Right ventricle myocardium inferior (tissue), 1 donor: ENCODE data around the gene ARL15. TPM values are rescaled to one million over a fixed set of nuclear protein-coding genes. Genes with fewer than 3 reads are reported as not detected.
A peak's percentile ranks its signal among the peaks of the same experiment; 100 is the strongest.
"Not testable (repeated sequence)": the region's sequence is repeated elsewhere in the genome, so short reads cannot be mapped to it uniquely, and the experiment has no call there.

ENCODE experiments used
- ATAC-seq: fragments of 200-7000 bp; cut with Tn5 transposase; one replicate; pipeline ENCODE4 v1.9.1; 2020; ENCODE audit warnings: mild to moderate bottlenecking, moderate library complexity
- DNase-seq: peaks from one replicate; pipeline ENCODE4 v3.0.0; 2021; ENCODE audit errors: missing footprints
- intact Hi-C: fragments of 100-400 bp; cut with DNase I; formaldehyde crosslinking; loops from one replicate; pipeline ENCODE4 v1.11.0; 2022
- total RNA-seq: library from RNA; stranded (reverse); fragmentation: NEBNext Ultra II Directional; extraction: Animal tissue kit (Norgen Biotek cat#: 25700); gene quantifications from one replicate; pipeline ENCODE4 v1.2.1, GENCODE V29; 2021
- donor health status: DM: no; HTN: yes; CAD: no; lungs with severe emphysema.

ARL15 gene
- total RNA-seq, 1 donor from 2014 or later, result 23.7 TPM

DNA sequence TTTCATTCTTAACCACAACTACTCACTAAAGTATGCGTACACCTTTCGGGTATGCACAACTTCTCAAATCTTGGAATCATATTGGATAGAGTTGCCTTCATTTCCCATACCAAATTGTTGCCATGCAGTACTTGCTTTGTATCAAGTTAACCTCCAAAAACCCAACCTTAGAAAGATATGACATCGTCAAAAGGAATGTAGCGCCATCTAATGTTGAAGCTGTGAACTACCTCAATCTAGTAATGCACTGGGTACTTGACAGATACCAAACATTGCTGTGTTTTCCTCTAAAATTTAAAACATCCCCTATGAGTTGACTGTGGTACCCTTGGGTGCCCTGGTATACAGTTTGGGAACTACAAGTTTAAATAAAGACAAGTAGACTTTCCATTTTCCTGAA is 318.4 kb downstream of the ARL15 start:
- DNase-seq (no peak), ATAC-seq (no peak)
- intact Hi-C loops, result loop anchor here (5.0 to 10.0 kb wide), 2 partner anchors 223 to 515 kb away; no protein-coding TSS in a partner anchor

DNA sequence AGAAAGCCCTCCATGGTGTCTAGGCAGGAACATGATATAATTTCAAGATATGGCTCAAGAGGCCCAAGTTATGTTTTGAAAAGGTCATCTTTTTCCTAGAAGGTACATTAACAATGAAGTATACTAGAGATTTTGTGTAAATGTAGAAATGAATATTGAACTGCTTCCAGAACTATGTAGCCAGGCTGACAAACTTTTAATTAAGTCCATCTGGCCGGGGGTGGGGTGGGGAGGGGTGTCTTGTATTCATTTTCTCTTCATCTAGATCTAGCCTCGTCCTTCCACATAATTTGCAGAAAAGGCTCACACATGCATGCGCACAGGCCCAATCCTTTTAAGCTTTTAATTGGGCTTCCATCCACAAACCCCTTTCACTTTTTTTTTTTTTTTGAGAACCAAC is 323.3 kb downstream of the ARL15 start:
- DNase-seq, result no peak
- ATAC-seq, result no peak
- intact Hi-C loops, result no loop called here

DNA sequence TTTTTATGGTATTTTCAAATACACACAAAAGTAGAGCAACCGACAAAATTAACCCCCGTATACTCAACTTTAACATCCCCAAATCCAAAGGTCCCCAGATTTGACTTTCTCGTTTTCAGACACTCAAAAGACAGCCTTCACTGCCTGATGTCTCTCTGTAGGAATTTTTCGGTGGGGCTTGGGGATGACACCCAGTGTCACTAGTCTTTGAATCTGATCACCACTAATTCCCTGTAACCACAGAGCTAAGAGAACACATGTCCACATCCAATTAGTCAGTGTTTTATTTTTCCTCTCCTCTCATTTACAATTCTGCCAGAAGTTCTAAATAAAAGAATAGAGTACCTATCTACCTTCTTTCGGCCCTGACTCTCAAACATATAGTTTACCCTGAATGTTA is 324.6 kb downstream of the ARL15 start:
- DNase-seq (no peak), ATAC-seq (no peak)
- intact Hi-C loops, result no loop called here

GRCh38 chr5:53984971-53985370 is 325.4 kb downstream of the ARL15 start:
- intact Hi-C loops, result no loop called here
- ATAC-seq (no peak), DNase-seq (no peak)

- DNase-seq (no peak), ATAC-seq (no peak)
- intact Hi-C loops, result no loop called here
Measured at GRCh38 chr5:53983568-53984460, 326.6 kb downstream of the ARL15 start.

DNA sequence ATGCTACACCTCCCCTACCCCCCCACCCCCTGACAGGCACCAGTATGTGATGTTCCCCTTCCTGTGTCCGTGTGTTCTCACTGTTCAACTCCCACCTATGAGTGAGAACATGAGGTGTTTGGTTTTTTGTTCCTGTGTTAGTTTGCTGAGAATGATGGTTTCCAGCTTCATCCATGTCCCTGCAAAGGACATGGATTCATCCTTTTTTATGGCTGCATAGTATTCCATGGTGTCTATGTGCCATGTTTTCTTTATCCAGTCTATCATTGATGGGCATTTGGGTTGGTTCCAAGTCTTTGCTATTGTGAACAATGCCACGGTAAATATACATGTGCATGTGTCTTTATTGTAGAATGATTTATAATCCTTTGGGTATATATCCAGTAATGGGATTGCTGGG is 328.1 kb downstream of the ARL15 start:
- intact Hi-C loops, ATAC-seq: not testable (repeated sequence)

DNA sequence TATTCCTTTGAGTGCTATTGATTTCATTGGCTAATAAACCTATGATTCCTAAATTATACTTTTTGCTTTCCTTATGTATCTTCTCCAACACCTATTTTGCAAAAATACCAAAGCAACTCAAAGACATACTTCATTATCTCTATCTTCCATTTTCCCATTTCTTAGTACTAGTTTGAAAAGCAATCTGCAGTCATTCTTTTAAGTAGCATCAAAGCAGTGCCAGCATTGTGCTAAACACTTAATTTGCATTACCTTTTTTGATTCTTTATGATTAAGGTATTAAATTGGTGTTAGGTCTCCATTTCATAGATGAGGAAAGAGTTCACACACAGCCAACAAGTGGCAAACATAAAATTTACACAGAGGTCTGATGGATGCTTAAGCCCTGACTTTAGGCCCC is 330.3 kb downstream of the ARL15 start:
- DNase-seq (no peak), ATAC-seq (no peak)
- intact Hi-C loops, result no loop called here

More for the DNA sequence above, 328.1 kb downstream of the ARL15 start:
- DNase-seq, result not testable (repeated sequence)

DNA sequence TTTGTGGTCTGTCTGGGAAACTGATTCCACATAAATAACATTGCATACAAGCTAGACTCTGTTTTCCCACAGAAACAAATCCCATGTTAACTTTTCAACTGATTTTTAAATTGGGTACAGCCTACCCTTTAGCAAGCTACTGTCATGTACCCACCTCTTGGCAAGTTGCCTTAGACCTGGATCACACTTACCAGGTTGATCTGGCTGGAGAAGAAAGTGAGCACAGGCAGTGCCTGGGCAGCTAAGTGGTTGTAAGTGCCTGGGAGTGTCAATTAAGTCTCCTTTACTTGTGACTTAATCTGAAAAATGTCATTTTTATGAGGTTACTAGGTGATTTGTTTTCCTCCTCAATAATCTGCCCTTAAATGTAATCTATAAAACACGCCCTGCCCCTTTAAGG is 336.4 kb downstream of the ARL15 start:
- ATAC-seq (no peak), DNase-seq (no peak)
- intact Hi-C loops, result no loop called here

DNA sequence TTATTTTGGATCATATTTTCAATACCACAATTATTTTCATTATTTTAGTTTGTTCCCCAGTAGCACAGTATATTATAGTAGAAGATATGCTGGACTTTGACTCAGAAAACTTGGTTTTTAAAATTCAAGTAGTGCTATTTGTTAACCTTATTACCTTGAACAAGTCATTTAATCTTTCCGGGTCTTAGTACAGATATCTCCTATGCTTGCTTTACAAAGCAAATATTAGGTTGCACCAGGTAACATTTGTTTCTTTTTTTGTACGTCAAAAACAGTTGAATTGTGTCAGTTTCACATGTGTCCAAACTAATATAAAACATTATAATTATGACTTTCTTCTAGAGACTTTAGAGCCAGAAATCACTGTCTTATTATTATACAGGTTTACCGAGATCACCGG is 338.1 kb downstream of the ARL15 start:
- intact Hi-C loops, result no loop called here
- DNase-seq, result no peak
- no peak for ATAC-seq

DNA sequence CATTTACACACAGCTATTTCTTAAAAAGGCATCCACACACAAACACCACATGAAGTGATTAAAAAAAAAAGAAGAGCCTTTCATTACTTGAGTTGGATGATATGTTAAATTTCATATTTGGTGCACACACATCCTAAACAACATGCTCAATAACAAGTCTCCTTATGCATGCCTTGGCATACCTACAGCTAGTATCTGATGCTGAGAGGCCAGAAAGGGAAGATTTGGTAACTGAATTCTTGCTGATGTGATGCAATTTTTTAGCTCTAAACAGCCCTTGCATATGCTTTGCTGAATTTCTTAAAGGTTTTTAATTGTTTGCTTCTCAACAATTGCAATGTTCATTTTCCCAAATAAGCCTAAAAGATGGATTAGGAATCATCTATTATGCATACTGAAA is 338.8 kb downstream of the ARL15 start:
- DNase-seq (no peak), ATAC-seq (no peak)
- intact Hi-C loops, result no loop called here

GRCh38 chr5:53971131-53971530 is 339.2 kb downstream of the ARL15 start:
- DNase-seq (no peak), ATAC-seq (peak; percentile 89)
- intact Hi-C loops, result no loop called here

- intact Hi-C loops, result no loop called here
- no peak for ATAC-seq
Measured at GRCh38 chr5:53970475-53970874, 339.9 kb downstream of the ARL15 start.

GRCh38 chr5:53969176-53969730 is 341.1 kb downstream of the ARL15 start:
- DNase-seq (no peak), ATAC-seq (no peak)
- intact Hi-C loops, result no loop called here

More at GRCh38 chr5:53970475-53970874, 339.9 kb downstream of the ARL15 start:
- DNase-seq, result no peak

- ATAC-seq (peak; percentile 85), DNase-seq (no peak)
- intact Hi-C loops, result no loop called here
Measured at GRCh38 chr5:53965459-53965858, 344.9 kb downstream of the ARL15 start.

GRCh38 chr5:53963958-53964357 is 346.4 kb downstream of the ARL15 start:
- DNase-seq (no peak), ATAC-seq (no peak)
- intact Hi-C loops, result no loop called here

- intact Hi-C loops, result no loop called here
- no peak for DNase-seq
- ATAC-seq, result no peak
Measured at GRCh38 chr5:53962306-53962705, 348.1 kb downstream of the ARL15 start.

DNA sequence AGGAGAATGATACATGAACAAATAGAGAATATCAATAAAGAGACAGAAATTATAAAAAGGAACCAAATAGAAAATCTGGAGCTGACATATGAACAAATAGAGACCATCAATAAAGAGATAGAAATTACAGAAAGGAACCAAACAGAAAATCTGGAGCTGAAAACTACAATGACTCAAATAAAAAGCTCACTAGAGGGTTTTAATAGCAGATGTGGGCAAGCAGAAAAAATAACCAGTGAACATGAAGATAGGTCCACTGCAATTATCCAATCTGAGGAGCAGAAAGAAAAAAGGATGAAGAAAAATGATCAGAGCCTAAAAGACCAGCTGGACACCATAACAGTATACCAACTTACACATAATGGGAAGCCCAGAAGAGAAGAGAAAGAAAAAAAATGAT is 353.7 kb downstream of the ARL15 start:
- ATAC-seq, result no peak
- DNase-seq, result no peak
- intact Hi-C loops, result no loop called here

DNA sequence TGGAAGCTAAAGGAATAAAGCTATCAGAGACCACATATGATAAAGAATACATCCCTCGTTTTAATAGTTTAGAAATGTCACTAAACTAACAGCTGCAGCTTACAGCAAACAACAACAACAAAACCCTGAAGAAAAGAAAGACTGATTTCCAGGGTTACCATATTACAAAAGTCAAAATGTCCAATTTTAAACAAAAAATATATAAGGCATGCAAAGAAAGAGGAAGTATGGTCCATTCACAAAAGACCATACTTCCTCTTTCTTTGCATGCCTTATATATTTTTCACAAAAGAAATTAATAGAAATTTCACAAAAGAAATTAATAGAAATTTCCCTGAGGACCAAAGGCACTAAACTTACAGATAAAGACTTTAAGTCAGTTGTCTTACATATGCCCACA is 354.2 kb downstream of the ARL15 start:
- no peak for DNase-seq
- intact Hi-C loops, result no loop called here
- no peak for ATAC-seq

GRCh38 chr5:53950621-53951020 is 359.8 kb downstream of the ARL15 start:
- no peak for DNase-seq
- ATAC-seq, result no peak
- intact Hi-C loops, result no loop called here

- intact Hi-C loops, result no loop called here
- ATAC-seq (no peak), DNase-seq (no peak)
Measured at GRCh38 chr5:53948598-53948997, 361.8 kb downstream of the ARL15 start.
